MCF 10A (cell line): ENCODE data around the gene PALM2AKAP2. TPM values are rescaled to one million over a fixed set of nuclear protein-coding genes. Genes with fewer than 3 reads are reported as not detected.

Experiments used
- BruUV-seq: library from RNA; stranded (reverse); fragments of 400-500 nt; replicated peaks from 2 replicates; lab custom pipeline; 2021; lab: Mats Ljungman, UMichigan
- CTCF ChIA-PET: fragments of 300-600 bp; sonication (Branson Sonifier 250); formaldehyde crosslinking; extraction: SDS; loops from one replicate; lab custom pipeline; 2021; ENCODE audit warnings: antibody characterized with exemption, inconsistent platforms; lab: Yijun Ruan, JAX
- POLR2A ChIA-PET: fragments of 300-600, 350-650 bp; sonication (Branson Sonifier 250); formaldehyde crosslinking; extraction: SDS; loops from one replicate; lab custom pipeline; 2020; ENCODE audit warnings: antibody characterized with exemption, inconsistent platforms; lab: Yijun Ruan, JAX
- DNase-seq: peaks from one replicate; pipeline ENCODE4 v3.0.0-alpha.2; 2018; ENCODE audit not compliant: unreplicated experiment
- H3K27ac Mint-ChIP-seq: one replicate; pipeline ENCODE4 v1.8.0; 2022; ENCODE audit warnings: mild to moderate bottlenecking, low read depth, mixed read lengths; ENCODE audit not compliant: unreplicated experiment
- H3K27me3 Mint-ChIP-seq: one replicate; pipeline ENCODE4 v1.8.0; 2022; ENCODE audit warnings: mixed read lengths; ENCODE audit not compliant: insufficient read depth, unreplicated experiment
- H3K36me3 Mint-ChIP-seq: one replicate; pipeline ENCODE4 v1.8.0; 2022; ENCODE audit warnings: mild to moderate bottlenecking, moderate library complexity, mixed read lengths; ENCODE audit not compliant: insufficient read depth, unreplicated experiment
- H3K4me1 Mint-ChIP-seq: one replicate; pipeline ENCODE4 v1.8.0; 2022; ENCODE audit warnings: mixed read lengths; ENCODE audit not compliant: insufficient read depth, unreplicated experiment
- H3K4me3 Mint-ChIP-seq: one replicate; pipeline ENCODE4 v1.8.0; 2022; ENCODE audit warnings: mild to moderate bottlenecking, moderate library complexity, mixed read lengths; ENCODE audit not compliant: unreplicated experiment
- H3K9me3 Mint-ChIP-seq: one replicate; pipeline ENCODE4 v1.8.0; 2022; ENCODE audit warnings: mixed read lengths; ENCODE audit not compliant: unreplicated experiment
- CTCF ChIP-seq: fragments of 200-600 bp; IDR thresholded peaks from one replicate; pipeline ENCODE4 v1.8.0; 2022; ENCODE audit warnings: antibody characterized with exemption, mild to moderate bottlenecking; ENCODE audit not compliant: unreplicated experiment
- intact Hi-C: fragments of 100-400 bp; cut with micrococcal nuclease; formaldehyde crosslinking; loops from 2 replicates; pipeline ENCODE4 v1.14.1; 2022
- total RNA-seq: library from RNA; stranded (reverse); gene quantifications from 2 replicates; pipeline ENCODE4 v1.2.3, GENCODE V29; 2022

The PALM2AKAP2 gene
- total RNA-seq, 1 experiment from 2014 or later = 5.3 TPM

GRCh38 chr9:109795613-109796012 is 15.6 kb downstream of the PALM2AKAP2 start:
- no TSS peak for BruUV-seq
- intact Hi-C loops = no loop called here
- Mint-ChIP-seq H3K9me3 (no peaks in the 10 kb centered on the region), H3K27me3 (no peaks in the 10 kb centered on the region), H3K27ac (no peak overlapping the region), H3K36me3 (no peaks in the 10 kb centered on the region), H3K4me1 (peaks cover 10% of the 10 kb centered on the region), H3K4me3 (no peak overlapping the region)
- ChIA-PET CTCF (interaction anchor here (0.5 to 0.6 kb wide), 2 partner anchors 60 to 758 kb away, joined by 3 read pairs; no protein-coding TSS in a partner anchor), POLR2A (no interaction called here)
- DNase-seq = no peak
- no peak for TF ChIP-seq CTCF

GRCh38 chr9:109796078-109796477 is 16.1 kb downstream of the PALM2AKAP2 start:
- Mint-ChIP-seq H3K27me3 (no peaks in the 10 kb centered on the region), H3K9me3 (no peaks in the 10 kb centered on the region), H3K36me3 (no peaks in the 10 kb centered on the region), H3K4me1 (peaks cover 10% of the 10 kb centered on the region), H3K27ac (no peak overlapping the region), H3K4me3 (no peak overlapping the region)
- no peak for TF ChIP-seq CTCF
- CTCF ChIA-PET = interaction anchor here (0.5 kb wide), 1 partner anchor 60 kb away, joined by 3 read pairs; no protein-coding TSS in a partner anchor
- intact Hi-C loops = no loop called here
- DNase-seq = no peak
- POLR2A ChIA-PET = no interaction called here
- no TSS peak for BruUV-seq

GRCh38 chr9:109797006-109797405 is 17.0 kb downstream of the PALM2AKAP2 start:
- DNase-seq = no peak
- H3K9me3 Mint-ChIP-seq = no peaks in the 10 kb centered on the region
- no TSS peak for BruUV-seq
- no peaks in the 10 kb centered on the region for H3K36me3 Mint-ChIP-seq
- no peak overlapping the region for H3K4me3 Mint-ChIP-seq
- peaks cover 10% of the 10 kb centered on the region for H3K4me1 Mint-ChIP-seq
- POLR2A ChIA-PET = no interaction called here
- H3K27me3 Mint-ChIP-seq = no peaks in the 10 kb centered on the region
- CTCF ChIA-PET = interaction anchor here (0.7 kb wide), 1 partner anchor 1176 kb away, joined by 3 read pairs; no protein-coding TSS in a partner anchor
- H3K27ac Mint-ChIP-seq = no peak overlapping the region
- TF ChIP-seq CTCF = no peak
- intact Hi-C loops = no loop called here

GRCh38 chr9:109797509-109797908 is 17.5 kb downstream of the PALM2AKAP2 start:
- no peaks in the 10 kb centered on the region for H3K27me3 Mint-ChIP-seq
- no peak overlapping the region for H3K27ac Mint-ChIP-seq
- no peak for TF ChIP-seq CTCF
- CTCF ChIA-PET = interaction anchor here (0.7 kb wide), 1 partner anchor 1175 kb away, joined by 3 read pairs; no protein-coding TSS in a partner anchor
- H3K36me3 Mint-ChIP-seq = no peaks in the 10 kb centered on the region
- H3K4me3 Mint-ChIP-seq = no peak overlapping the region
- no TSS peak for BruUV-seq
- H3K9me3 Mint-ChIP-seq = no peaks in the 10 kb centered on the region
- no peak for DNase-seq
- intact Hi-C loops = no loop called here
- H3K4me1 Mint-ChIP-seq = peaks cover 10% of the 10 kb centered on the region
- POLR2A ChIA-PET = no interaction called here
